Measurements from ENCODE around the gene CHMP2B. TPM values are rescaled to one million over a fixed set of nuclear protein-coding genes. Genes with fewer than 3 reads are reported as not detected.

The CHMP2B gene, protein sequence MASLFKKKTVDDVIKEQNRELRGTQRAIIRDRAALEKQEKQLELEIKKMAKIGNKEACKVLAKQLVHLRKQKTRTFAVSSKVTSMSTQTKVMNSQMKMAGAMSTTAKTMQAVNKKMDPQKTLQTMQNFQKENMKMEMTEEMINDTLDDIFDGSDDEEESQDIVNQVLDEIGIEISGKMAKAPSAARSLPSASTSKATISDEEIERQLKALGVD
- total RNA-seq (2014; rRNA removed; shearing (Covaris generic)): 39.6 and 44.7 TPM in 2 replicates

GRCh38 chr3:87227104-87227834 lies at the start of gene CHMP2B:
CHMP2B (plus strand) TSS chr3:87227309; CDS start chr3:87227523, 214 bp downstream.
- Histone ChIP-seq H3K9me3 (replicated peaks) (no peaks in the 10 kb centered on the region), H3K4me1 (peaks cover 3% of the 10 kb centered on the region), H3K36me3 (no peaks in the 10 kb centered on the region), H3K27ac (peak within 1 kb of the TSS; percentile 61), H3K4me3 (peak within 1 kb of the TSS; percentile 94), H3K27me3 (no peaks in the 10 kb centered on the region)
- DNase-seq: peak; percentile 90 to 93

DNA sequence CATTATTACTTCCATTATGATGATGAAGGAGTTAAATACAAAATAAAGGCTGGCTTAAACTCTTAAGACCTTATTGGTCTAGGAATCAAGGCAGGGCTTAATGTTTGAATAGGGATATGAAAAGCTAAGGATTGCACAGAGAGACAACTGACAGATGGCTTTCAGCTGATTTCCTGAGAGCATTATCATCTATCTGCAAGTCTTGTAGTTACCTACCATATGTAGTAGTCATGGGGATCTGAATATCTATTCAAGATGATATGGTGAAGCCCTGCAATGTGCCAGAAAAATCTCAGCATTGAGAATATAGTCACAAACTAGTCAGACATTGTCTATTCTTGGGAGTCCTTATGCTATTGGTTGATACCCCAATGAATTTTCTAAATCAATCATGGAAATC lies 47.5 kb upstream of the CHMP2B start:
- H3K27ac ChIP-seq: no peak overlapping the region
- H3K36me3 ChIP-seq: no peaks in the 10 kb centered on the region; the same call in 1 of the 2 replicates
- H3K4me1 ChIP-seq: peaks cover 24% of the 10 kb centered on the region
- no peaks in the 10 kb centered on the region for H3K27me3 ChIP-seq
- DNase-seq: no peak
- H3K9me3 ChIP-seq (replicated peaks): no peaks in the 10 kb centered on the region; the same call in none of the 2 replicates
- no peak overlapping the region for H3K4me3 ChIP-seq

- Histone ChIP-seq H3K36me3 (no peaks in the 10 kb centered on the region; the same call in 1 of the 2 replicates), H3K9me3 (replicated peaks) (no peaks in the 10 kb centered on the region; the same call in none of the 2 replicates), H3K4me3 (no peak overlapping the region), H3K27ac (peak overlapping the region; percentile 78), H3K27me3 (no peaks in the 10 kb centered on the region), H3K4me1 (peaks cover 27% of the 10 kb centered on the region)
- DNase-seq: no peak
Observed at GRCh38 chr3:87181551-87181950, 45.6 kb upstream of the CHMP2B start.

GRCh38 chr3:87182023-87182422 lies 45.1 kb upstream of the CHMP2B start:
- peak in 1 of 2 experiments; percentile 47 for DNase-seq
- Histone ChIP-seq H3K36me3 (no peaks in the 10 kb centered on the region; the same call in 1 of the 2 replicates), H3K4me1 (peaks cover 31% of the 10 kb centered on the region), H3K27ac (peak overlapping the region; percentile 78), H3K27me3 (no peaks in the 10 kb centered on the region), H3K9me3 (replicated peaks) (no peaks in the 10 kb centered on the region; the same call in none of the 2 replicates), H3K4me3 (no peak overlapping the region)

DNA sequence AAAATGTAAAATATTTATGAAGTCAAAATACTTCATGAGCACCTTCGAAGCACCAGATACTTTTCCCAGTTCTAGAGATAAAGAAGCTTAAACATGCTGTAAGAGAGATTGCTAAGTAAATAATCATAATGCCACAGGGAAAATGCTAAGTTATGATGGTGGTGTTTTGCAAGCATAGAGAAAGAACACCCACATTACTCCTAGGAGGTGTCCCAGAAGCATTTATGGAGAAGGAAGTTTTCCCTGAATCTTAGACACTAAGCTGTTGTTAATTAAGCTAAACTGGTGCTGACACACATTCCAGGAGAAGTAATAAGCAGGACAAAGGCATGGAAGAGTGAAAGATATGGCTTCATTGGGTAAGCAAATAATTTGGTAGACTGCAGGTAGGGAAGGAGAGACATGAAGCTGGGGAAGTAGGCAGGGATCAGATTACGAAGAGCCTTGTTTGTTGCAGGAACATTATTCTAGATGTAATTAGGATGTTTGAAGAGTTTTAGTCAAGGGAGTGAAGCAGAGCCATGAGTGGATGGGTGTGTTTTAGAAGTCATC lies 40.4 kb upstream of the CHMP2B start:
- Histone ChIP-seq H3K9me3 (replicated peaks) (no peaks in the 10 kb centered on the region; the same call in 1 of the 2 replicates), H3K36me3 (no peaks in the 10 kb centered on the region; the same call in 1 of the 2 replicates), H3K4me1 (peaks cover 23% of the 10 kb centered on the region), H3K4me3 (no peak overlapping the region), H3K27ac (no peak overlapping the region), H3K27me3 (no peaks in the 10 kb centered on the region)
- DNase-seq: no peak

- H3K9me3 ChIP-seq (replicated peaks): 0 out of 2 replicates have a peak, but pooled peaks cover 6% of the 10 kb centered on the region
- no peak for DNase-seq
- no peak overlapping the region for H3K27ac ChIP-seq
- H3K4me1 ChIP-seq: peaks cover 16% of the 10 kb centered on the region; the same call in 1 of the 2 replicates
- no peak overlapping the region for H3K4me3 ChIP-seq
- H3K27me3 ChIP-seq: no peaks in the 10 kb centered on the region
- H3K36me3 ChIP-seq: no peaks in the 10 kb centered on the region
Observed at GRCh38 chr3:87191175-87191574, 35.9 kb upstream of the CHMP2B start.

- Histone ChIP-seq H3K4me3 (no peak overlapping the region), H3K9me3 (replicated peaks) (0 out of 2 replicates have a peak, but pooled peaks cover 6% of the 10 kb centered on the region), H3K27me3 (no peaks in the 10 kb centered on the region), H3K36me3 (no peaks in the 10 kb centered on the region), H3K27ac (peak overlapping the region; percentile 32; the same call in 1 of the 2 replicates), H3K4me1 (peaks cover 12% of the 10 kb centered on the region; the same call in 1 of the 2 replicates)
- no peak for DNase-seq
Observed at GRCh38 chr3:87191641-87192040, 35.5 kb upstream of the CHMP2B start.

DNA sequence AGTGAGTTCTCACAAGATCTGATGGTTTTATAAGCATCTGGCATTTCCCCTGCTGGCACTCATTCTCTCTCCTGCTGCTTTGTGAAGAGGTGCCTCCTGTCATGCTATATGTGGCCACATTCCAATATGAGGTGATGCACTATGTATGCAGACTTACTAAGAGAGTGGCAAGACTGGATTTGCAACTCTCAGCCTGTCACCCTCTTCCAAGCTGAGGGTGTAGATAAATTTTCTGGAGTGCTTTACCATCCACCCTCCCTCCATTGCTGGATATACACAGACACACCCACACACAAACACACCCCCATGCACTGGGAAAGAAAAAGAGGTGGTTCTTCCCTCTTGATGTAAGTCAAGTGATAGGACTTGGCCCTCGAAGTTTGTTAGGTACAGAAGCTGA lies 30.2 kb upstream of the CHMP2B start:
- H3K4me3 ChIP-seq: no peak overlapping the region
- peaks cover 9% of the 10 kb centered on the region; the same call in 1 of the 2 replicates for H3K9me3 ChIP-seq (replicated peaks)
- no peak overlapping the region for H3K27ac ChIP-seq
- no peak for DNase-seq
- H3K27me3 ChIP-seq: no peaks in the 10 kb centered on the region
- H3K36me3 ChIP-seq: no peaks in the 10 kb centered on the region
- H3K4me1 ChIP-seq: peaks cover 6% of the 10 kb centered on the region; the same call in 1 of the 2 replicates

- Histone ChIP-seq H3K4me1 (peaks cover under 1% of the 10 kb centered on the region; the same call in 1 of the 2 replicates), H3K27ac (no peak overlapping the region), H3K9me3 (replicated peaks) (peaks cover 9% of the 10 kb centered on the region; the same call in 1 of the 2 replicates), H3K27me3 (no peaks in the 10 kb centered on the region), H3K36me3 (no peaks in the 10 kb centered on the region), H3K4me3 (no peak overlapping the region)
- DNase-seq: no peak
Observed at GRCh38 chr3:87197531-87197930, 29.6 kb upstream of the CHMP2B start.

- H3K27ac ChIP-seq: no peak overlapping the region
- DNase-seq: no peak
- no peaks in the 10 kb centered on the region for H3K4me1 ChIP-seq
- H3K4me3 ChIP-seq: no peak overlapping the region
- H3K36me3 ChIP-seq: no peaks in the 10 kb centered on the region
- H3K27me3 ChIP-seq: no peaks in the 10 kb centered on the region
- H3K9me3 ChIP-seq (replicated peaks): peaks cover 9% of the 10 kb centered on the region; the same call in 1 of the 2 replicates
Observed at GRCh38 chr3:87198774-87199173, 28.3 kb upstream of the CHMP2B start.

GRCh38 chr3:87199628-87200027 lies 27.5 kb upstream of the CHMP2B start:
- peaks cover 9% of the 10 kb centered on the region; the same call in 1 of the 2 replicates for H3K9me3 ChIP-seq (replicated peaks)
- H3K4me1 ChIP-seq: no peaks in the 10 kb centered on the region
- no peak overlapping the region for H3K27ac ChIP-seq
- H3K36me3 ChIP-seq: no peaks in the 10 kb centered on the region
- H3K27me3 ChIP-seq: no peaks in the 10 kb centered on the region
- H3K4me3 ChIP-seq: no peak overlapping the region
- DNase-seq: no peak

- Histone ChIP-seq H3K27ac (no peak overlapping the region), H3K27me3 (no peaks in the 10 kb centered on the region), H3K9me3 (replicated peaks) (peaks cover 6% of the 10 kb centered on the region; the same call in 1 of the 2 replicates), H3K36me3 (no peaks in the 10 kb centered on the region), H3K4me1 (no peaks in the 10 kb centered on the region), H3K4me3 (no peak overlapping the region)
- no peak for DNase-seq
Observed at GRCh38 chr3:87200060-87200647, 27.0 kb upstream of the CHMP2B start.

DNA sequence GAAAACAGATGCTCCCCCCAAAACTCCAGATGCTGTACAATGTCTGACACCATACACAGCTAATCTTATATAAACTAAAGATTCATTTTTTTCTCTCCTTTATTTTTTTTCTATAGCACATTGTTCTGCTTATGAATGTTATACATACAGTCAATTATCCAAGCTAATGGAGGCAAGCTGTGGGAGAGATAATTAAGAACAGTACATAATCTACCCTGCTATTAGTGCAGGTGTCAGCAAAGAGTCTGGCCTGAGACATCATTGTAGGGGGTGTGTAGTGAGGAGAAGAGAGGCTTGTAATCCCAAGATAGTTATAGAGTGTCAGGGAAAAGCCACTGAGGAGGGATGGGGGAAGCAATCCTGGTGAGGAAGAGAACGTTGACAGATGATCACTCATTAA lies 25.4 kb upstream of the CHMP2B start:
- Histone ChIP-seq H3K4me3 (no peak overlapping the region), H3K9me3 (replicated peaks) (peaks cover 3% of the 10 kb centered on the region; the same call in 1 of the 2 replicates), H3K27ac (no peak overlapping the region), H3K36me3 (no peaks in the 10 kb centered on the region), H3K27me3 (no peaks in the 10 kb centered on the region), H3K4me1 (no peaks in the 10 kb centered on the region)
- no peak for DNase-seq

GRCh38 chr3:87203809-87204208 lies 23.3 kb upstream of the CHMP2B start:
- DNase-seq: no peak
- H3K9me3 ChIP-seq (replicated peaks): no peaks in the 10 kb centered on the region
- peaks cover under 1% of the 10 kb centered on the region; the same call in 1 of the 2 replicates for H3K4me1 ChIP-seq
- H3K4me3 ChIP-seq: no peak overlapping the region
- no peaks in the 10 kb centered on the region for H3K27me3 ChIP-seq
- H3K36me3 ChIP-seq: no peaks in the 10 kb centered on the region
- no peak overlapping the region for H3K27ac ChIP-seq
